Activated T-helper 17 cell treated with anti-CD3 and anti-CD28 coated beads, Interleukin-2, amount 50 U/mL, for 72 hours (primary cell): ENCODE measurements around the gene SHTN1. TPM values are rescaled to one million over a fixed set of nuclear protein-coding genes. Genes with fewer than 3 reads are reported as not detected.

Experiments
- ATAC-seq: fragments of 150-1000 bp; cut with Tn5 transposase; replicated peaks from 2 replicates; pipeline ENCODE4 v1.10.0; 2021; ENCODE audit warnings: mild to moderate bottlenecking, moderate library complexity
- H3K27ac Mint-ChIP-seq: one replicate; pipeline ENCODE4 v1.8.0; 2022; ENCODE audit warnings: mixed read lengths
- H3K27me3 Mint-ChIP-seq: one replicate; pipeline ENCODE4 v1.8.0; 2022; ENCODE audit warnings: mixed read lengths
- H3K36me3 Mint-ChIP-seq: one replicate; pipeline ENCODE4 v1.8.0; 2022; ENCODE audit warnings: low read depth, mild to moderate bottlenecking, mixed read lengths
- H3K4me1 Mint-ChIP-seq: one replicate; pipeline ENCODE4 v1.8.0; 2022; ENCODE audit warnings: mixed read lengths
- H3K4me3 Mint-ChIP-seq: one replicate; pipeline ENCODE4 v1.8.0; 2022; ENCODE audit warnings: mild to moderate bottlenecking, mixed read lengths
- H3K9me3 Mint-ChIP-seq: one replicate; pipeline ENCODE4 v1.8.0; 2022; ENCODE audit warnings: mixed read lengths
- total RNA-seq, 2 donors: library from RNA; stranded (reverse); gene quantifications; one replicate each; pipeline ENCODE4 v1.2.3, GENCODE V29; 2022

SHTN1 gene
- total RNA-seq, 2 donors from 2014 or later = 0.13 to 0.28 TPM

DNA sequence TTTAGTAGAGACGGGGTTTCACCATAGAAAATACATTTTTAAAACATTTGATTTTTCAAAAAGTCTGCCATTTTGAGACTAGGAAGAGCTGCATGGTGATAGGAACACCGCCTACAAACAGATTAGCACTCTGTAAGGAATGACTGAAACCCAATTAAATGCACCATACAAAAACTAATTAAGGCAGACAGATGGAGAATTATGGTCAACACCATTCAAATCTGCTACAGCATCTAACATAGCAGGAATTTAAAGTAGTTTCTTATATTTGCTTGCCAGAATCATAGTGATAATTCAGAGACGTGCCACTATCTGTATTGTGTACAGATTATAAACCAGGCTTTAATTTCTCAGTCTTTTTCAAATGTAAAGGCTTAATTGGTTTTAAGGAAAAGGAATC, 87.5 kb downstream of the SHTN1 start:
- ATAC-seq = no peak
- Mint-ChIP-seq H3K27ac (no peak overlapping the region), H3K4me3 (no peak overlapping the region), H3K36me3 (no peaks in the 10 kb centered on the region), H3K4me1 (no peaks in the 10 kb centered on the region), H3K27me3 (peaks cover 5% of the 10 kb centered on the region), H3K9me3 (no peaks in the 10 kb centered on the region)

DNA sequence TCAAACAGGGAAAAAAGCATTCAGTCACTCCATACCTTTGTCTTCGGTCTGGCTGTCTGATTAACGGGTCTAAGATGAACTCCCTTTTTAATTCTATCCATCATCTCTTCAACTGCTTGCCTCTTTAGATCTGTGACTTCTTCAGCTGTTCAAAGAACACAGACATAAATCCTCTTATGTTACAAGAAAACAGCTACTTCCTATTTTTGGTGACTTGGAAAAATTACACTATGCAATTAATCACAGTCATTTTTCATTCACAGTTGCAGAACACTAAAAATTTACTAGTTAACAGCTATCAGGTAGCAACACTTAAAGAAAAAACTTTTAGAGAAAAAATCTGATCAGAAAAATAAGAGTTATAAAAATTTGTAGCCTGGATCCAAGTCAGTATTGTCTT, 89.6 kb downstream of the SHTN1 start:
- no peaks in the 10 kb centered on the region for H3K4me1 Mint-ChIP-seq
- ATAC-seq = no peak
- peaks cover 3% of the 10 kb centered on the region for H3K27me3 Mint-ChIP-seq
- no peaks in the 10 kb centered on the region for H3K36me3 Mint-ChIP-seq
- no peak overlapping the region for H3K4me3 Mint-ChIP-seq
- H3K27ac Mint-ChIP-seq = no peak overlapping the region
- H3K9me3 Mint-ChIP-seq = no peaks in the 10 kb centered on the region

DNA sequence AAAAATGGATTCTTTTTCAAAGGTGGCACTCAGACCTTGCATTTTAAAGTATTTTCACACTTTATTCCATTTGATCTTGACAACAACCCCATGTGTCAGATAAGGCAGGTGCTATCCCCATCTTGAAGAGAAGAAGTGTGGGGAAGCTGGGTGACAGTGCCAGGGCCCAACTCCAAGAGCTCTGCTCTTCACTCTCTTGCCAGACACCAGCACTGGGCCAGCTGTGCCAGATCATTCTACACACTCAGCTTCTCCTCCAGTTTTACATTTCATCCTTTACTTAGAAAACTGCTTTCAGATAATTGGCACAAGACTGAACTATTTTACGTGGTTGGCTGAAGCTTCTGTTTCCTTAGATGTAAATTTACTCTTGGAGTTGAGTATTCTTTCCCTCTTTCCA, 91.3 kb downstream of the SHTN1 start:
- Mint-ChIP-seq H3K4me1 (no peaks in the 10 kb centered on the region), H3K9me3 (no peaks in the 10 kb centered on the region), H3K27me3 (peaks cover 4% of the 10 kb centered on the region), H3K27ac (no peak overlapping the region), H3K36me3 (no peaks in the 10 kb centered on the region), H3K4me3 (no peak overlapping the region)
- no peak for ATAC-seq

DNA sequence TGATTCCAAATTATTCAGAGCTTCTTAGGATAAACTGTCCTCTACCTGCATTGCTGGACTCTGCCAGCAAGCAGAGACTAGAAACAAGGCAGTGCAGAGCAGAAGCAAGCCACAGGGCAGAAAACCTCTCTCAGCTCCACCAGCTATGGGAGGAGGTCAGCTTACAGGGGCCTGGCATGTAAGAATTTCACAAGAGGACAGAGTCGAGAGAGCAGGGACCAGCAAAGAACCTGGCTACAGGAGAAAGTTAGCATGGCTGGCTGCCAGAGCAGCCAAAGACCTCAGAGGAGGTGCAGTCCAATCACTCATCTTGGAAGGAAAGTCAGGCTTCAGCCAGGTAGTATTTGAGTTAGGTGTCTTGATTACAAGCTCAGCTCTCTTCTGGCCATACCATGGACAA, 92.8 kb downstream of the SHTN1 start:
- Mint-ChIP-seq H3K4me3 (no peak overlapping the region), H3K4me1 (no peaks in the 10 kb centered on the region), H3K9me3 (no peaks in the 10 kb centered on the region), H3K27me3 (peaks cover 4% of the 10 kb centered on the region), H3K36me3 (no peaks in the 10 kb centered on the region), H3K27ac (no peak overlapping the region)
- ATAC-seq = no peak

DNA sequence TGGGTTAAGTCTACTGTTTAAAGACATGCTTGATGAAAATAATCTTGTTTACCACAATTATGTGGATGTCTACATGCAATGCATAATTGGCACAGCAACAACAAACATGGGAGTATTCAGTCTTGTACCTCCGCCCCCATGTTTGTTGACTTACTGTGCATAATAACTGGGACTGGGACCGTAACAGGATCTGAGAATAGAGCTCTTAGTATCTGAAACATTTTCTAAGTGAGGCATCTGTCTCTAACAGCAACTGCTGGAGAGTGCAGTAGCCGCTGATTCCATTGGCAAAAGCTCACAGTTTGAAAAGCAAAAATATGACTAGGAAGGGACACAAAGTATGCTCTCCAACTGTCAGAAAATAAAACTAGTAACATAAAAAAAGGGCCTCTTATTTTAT, 94.1 kb downstream of the SHTN1 start:
- Mint-ChIP-seq H3K27me3 (peaks cover 4% of the 10 kb centered on the region), H3K4me3 (no peak overlapping the region), H3K4me1 (no peaks in the 10 kb centered on the region), H3K36me3 (no peaks in the 10 kb centered on the region), H3K27ac (no peak overlapping the region), H3K9me3 (no peaks in the 10 kb centered on the region)
- ATAC-seq = no peak

DNA sequence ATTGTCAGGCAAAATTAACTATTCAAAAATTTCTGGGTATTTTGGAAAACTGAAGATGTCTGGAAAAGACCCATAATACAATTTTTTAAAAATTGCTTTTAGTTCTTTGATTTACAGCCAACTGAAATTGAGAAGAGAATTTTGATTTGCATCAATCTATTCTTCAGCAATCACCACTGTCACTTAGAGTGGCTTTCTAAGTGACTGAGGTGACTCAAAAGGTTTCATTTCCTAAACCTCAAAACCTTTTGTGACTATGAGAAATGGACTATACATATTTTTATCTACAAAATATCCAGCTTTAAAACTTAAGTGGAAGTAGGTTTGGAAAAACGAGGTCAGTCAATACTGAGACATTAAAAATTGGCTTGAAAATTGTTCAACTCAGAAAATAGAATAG, 95.7 kb downstream of the SHTN1 start:
- ATAC-seq = no peak
- Mint-ChIP-seq H3K4me1 (no peaks in the 10 kb centered on the region), H3K27ac (no peak overlapping the region), H3K36me3 (no peaks in the 10 kb centered on the region), H3K27me3 (peaks cover 4% of the 10 kb centered on the region), H3K4me3 (no peak overlapping the region), H3K9me3 (no peaks in the 10 kb centered on the region)

DNA sequence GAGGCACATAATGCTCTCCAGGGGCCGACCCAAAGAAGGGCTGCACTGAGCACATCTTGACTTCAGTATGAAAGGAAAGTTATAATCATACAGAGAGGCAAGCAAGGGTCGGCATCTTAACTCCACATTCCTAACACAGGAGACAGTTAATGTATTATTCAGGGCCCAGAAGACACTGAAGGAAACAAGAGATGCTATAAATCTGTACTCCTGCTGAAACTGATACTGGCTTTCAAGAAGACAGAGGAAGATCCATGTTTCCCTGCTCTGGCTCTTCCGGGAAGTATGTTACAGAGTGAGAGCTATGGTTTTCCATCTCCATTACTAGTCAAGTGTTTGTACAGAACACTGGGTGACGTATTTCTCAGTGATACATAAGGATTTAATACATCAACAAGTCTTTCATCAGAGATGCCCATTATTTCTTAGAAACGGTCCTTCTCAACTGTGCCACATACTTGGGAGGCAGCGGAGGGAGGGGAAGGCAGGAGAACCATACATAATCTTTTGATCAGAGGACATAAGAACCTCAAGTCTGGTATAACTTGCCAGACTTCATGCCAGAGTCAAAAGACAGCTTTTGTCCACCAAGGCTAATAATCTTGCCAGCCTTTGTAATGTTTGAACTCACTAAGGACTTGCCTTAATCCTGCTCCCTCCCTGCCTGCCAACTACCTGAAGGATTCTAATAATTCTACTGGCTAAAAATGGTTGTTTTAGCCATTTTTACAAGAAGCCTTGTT, 97.6 kb downstream of the SHTN1 start:
- no peak for ATAC-seq
- Mint-ChIP-seq H3K36me3 (no peaks in the 10 kb centered on the region), H3K27me3 (peaks cover 4% of the 10 kb centered on the region), H3K27ac (no peak overlapping the region), H3K4me3 (no peak overlapping the region), H3K4me1 (no peaks in the 10 kb centered on the region), H3K9me3 (no peaks in the 10 kb centered on the region)

DNA sequence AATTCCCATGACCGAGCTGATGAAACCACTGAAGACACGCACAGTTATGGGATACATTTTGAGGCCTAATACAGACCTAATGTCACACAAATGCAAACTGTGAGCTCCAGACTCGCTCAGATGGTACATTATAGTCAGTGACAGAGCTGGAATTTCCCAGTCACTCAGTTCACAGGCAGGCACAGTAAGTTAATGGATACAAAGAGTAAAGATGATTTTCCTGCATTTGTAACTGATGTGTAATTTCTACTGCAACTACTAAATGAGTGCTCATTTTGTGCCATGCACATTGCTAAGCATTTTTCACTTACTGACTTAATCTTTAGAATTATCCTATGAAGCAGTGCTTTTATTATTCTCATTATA, 99.2 kb downstream of the SHTN1 start:
- H3K27me3 Mint-ChIP-seq = peaks cover 4% of the 10 kb centered on the region
- H3K4me1 Mint-ChIP-seq = no peaks in the 10 kb centered on the region
- no peaks in the 10 kb centered on the region for H3K36me3 Mint-ChIP-seq
- no peak for ATAC-seq
- H3K27ac Mint-ChIP-seq = no peak overlapping the region
- no peak overlapping the region for H3K4me3 Mint-ChIP-seq
- no peaks in the 10 kb centered on the region for H3K9me3 Mint-ChIP-seq

DNA sequence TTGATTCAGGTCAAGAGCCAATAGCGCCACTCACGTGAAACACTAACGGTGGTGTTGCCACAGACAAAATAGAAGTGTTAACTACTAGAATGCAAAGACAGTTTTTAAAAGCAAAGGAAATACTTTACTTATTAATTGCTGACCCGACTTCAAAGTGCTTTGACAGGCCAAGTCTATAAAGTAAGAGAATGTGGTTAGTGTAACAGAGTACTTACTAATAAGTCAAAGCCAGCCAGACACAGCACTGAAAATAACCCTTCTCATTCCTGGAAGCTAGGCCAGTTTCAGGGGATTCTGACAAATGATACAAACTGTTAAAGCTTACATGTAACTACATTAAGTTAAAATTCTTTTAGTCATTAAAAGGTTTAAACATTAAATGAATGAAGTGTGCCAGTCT, 105.4 kb downstream of the SHTN1 start:
- no peak for ATAC-seq
- H3K4me3 Mint-ChIP-seq = no peak overlapping the region
- no peaks in the 10 kb centered on the region for H3K36me3 Mint-ChIP-seq
- no peak overlapping the region for H3K27ac Mint-ChIP-seq
- no peaks in the 10 kb centered on the region for H3K9me3 Mint-ChIP-seq
- peaks cover 3% of the 10 kb centered on the region for H3K27me3 Mint-ChIP-seq
- H3K4me1 Mint-ChIP-seq = no peaks in the 10 kb centered on the region

DNA sequence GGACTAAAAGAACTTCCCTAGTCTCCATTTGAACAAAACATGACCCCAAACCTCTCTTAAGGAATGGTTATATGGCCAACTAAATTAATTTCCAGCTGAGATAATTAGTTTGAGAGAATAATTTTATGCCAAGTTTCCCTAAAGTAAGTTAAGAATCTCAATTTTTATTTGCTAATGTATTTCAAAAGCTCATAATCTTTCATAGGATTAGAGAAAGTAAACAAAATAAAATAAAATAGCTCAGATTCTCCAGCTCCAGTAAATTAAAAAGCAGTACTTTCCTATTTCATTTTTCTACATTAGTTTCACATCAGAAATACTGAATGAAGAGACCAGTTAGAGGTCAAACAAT, 111.3 kb downstream of the SHTN1 start:
- Mint-ChIP-seq H3K27me3 (peaks cover 22% of the 10 kb centered on the region), H3K4me1 (no peaks in the 10 kb centered on the region), H3K27ac (no peak overlapping the region), H3K4me3 (no peak overlapping the region), H3K9me3 (no peaks in the 10 kb centered on the region), H3K36me3 (no peaks in the 10 kb centered on the region)
- no peak for ATAC-seq

DNA sequence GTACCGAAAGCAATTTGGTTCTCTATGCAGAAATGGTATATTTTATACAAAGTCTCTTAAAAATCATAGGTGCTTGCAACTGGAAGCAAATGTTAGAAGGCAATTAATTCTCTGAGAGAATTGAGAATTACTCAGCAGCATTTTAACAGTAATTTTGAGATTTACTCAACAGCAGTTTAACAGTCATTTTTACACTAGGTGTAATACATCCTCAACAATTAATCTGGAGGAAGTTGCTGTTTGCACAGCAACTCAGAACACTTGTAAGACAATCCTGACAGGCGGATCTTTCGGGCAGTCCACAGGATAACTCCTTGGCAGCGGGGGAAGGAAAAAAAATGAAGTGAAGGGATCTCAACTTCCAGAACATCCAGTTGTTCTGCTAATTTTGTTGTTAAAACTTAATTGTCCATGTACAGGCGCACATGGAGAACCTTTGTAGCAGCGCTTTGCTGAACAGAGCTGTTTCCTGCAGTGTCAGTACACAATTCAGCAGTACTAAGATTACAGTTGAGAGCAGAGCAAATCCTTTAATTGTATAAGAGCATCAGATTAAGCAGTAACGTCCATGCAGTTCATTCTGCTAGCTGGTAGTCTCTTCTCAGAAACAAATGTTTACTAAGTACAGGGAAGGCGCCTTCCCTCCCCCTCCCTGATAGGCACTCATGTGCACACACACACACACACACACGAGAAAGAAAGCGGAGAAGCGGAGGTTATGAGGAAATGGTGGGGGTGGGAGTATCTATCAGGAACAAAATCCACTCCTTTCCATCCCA, 111.9 kb downstream of the SHTN1 start:
- H3K9me3 Mint-ChIP-seq = no peaks in the 10 kb centered on the region
- H3K4me1 Mint-ChIP-seq = no peaks in the 10 kb centered on the region
- H3K4me3 Mint-ChIP-seq = no peak overlapping the region
- H3K36me3 Mint-ChIP-seq = no peaks in the 10 kb centered on the region
- peaks cover 22% of the 10 kb centered on the region for H3K27me3 Mint-ChIP-seq
- ATAC-seq = no peak
- H3K27ac Mint-ChIP-seq = no peak overlapping the region

DNA sequence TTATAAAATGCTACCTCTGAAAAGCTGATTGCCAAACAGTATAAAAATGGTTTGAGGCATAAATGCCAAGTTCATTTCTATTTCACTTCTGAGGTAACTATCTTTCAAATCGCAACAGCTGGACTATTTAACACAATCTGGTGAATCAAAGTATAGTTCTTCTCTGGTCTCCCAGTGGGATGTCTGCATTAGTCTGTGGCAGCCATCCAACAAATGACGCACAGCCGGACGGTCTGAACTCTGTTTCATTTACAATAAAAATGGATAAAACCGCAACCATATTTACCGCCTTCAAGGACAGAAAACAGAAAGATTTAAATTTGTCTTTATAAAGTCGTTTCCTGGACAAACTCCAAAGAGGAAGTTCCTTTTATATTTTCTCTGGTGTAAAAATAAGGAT, 113.8 kb downstream of the SHTN1 start:
- H3K27me3 Mint-ChIP-seq = peaks cover 22% of the 10 kb centered on the region
- no peak overlapping the region for H3K27ac Mint-ChIP-seq
- H3K4me3 Mint-ChIP-seq = no peak overlapping the region
- H3K9me3 Mint-ChIP-seq = no peaks in the 10 kb centered on the region
- H3K36me3 Mint-ChIP-seq = no peaks in the 10 kb centered on the region
- no peak for ATAC-seq
- no peaks in the 10 kb centered on the region for H3K4me1 Mint-ChIP-seq

DNA sequence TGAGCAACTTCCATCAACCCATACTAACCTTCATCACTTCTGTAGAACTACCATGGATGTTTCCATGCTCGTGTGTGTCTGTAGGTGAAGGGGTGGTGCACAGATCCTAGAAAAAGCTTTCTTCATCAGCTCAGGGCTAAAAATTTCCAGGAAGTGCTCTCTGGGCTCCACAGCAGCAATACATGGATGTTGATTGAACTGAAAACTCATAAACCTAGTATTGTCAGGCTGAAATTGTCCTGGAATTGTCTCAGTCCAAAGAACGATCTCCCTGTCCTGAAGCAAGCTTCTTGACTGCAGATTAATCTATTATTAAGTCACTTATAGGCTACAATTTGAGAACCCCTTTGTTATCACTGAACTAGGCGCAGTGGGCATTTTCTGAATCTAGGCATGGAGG, 115.9 kb downstream of the SHTN1 start:
- ATAC-seq = no peak
- Mint-ChIP-seq H3K4me1 (no peaks in the 10 kb centered on the region), H3K27me3 (peaks cover 20% of the 10 kb centered on the region), H3K27ac (no peak overlapping the region), H3K36me3 (no peaks in the 10 kb centered on the region), H3K9me3 (no peaks in the 10 kb centered on the region), H3K4me3 (no peak overlapping the region)

DNA sequence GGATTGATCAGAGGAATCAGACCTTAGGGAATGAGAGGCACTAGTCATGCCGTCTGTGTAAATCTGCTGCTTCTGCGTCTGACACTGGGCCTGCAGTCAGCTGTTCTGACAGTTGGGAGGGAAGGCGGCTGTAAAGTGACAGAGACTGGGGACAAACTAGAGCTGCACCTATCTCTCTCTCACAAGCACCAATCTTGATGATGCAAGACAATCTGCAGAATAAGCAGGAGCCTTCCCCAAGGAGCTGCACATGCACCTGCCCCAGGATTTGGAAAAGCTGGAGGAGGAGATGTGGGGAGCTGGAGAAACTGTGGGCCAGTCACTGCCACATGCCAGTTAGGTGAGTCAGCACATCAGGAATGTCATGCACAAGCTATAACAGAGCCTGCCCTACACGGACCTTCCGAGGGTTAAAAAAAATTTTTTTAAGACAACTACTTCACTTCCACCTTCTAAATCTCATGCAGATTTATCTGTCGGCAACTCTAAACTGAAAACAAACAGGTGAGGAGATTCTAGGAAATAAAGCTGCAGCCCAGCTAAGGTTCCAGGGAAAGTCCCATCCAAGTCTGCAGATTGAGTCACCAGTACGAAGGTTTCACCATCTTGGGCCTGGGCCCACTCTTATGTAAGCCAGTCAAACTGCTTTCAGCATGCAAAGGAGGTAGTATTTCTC, 116.5 kb downstream of the SHTN1 start:
- Mint-ChIP-seq H3K9me3 (no peaks in the 10 kb centered on the region), H3K4me1 (no peaks in the 10 kb centered on the region), H3K27ac (no peak overlapping the region), H3K4me3 (no peak overlapping the region), H3K27me3 (peaks cover 20% of the 10 kb centered on the region), H3K36me3 (no peaks in the 10 kb centered on the region)
- ATAC-seq = peak; percentile 47

DNA sequence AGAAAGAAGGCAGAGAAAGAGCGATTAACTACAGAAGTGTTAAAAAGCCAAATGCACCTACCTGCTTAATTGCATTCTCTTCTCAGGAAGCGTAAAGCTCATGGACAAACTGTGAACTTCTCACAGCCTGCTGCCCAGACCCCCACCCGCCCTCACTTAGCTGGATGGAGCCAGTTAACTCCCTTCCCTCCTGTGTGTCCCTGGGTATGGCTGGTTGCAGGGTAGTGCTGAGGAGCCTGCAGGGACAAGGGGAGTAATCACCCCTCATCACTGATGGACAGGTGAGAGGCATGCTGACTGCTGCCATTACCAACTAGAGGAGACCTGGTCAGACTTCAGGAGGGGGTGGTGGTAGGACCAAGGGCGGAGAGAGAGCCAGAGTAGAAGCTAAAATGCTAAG, 118.2 kb downstream of the SHTN1 start:
- no peaks in the 10 kb centered on the region for H3K9me3 Mint-ChIP-seq
- peaks cover 14% of the 10 kb centered on the region for H3K27me3 Mint-ChIP-seq
- no peaks in the 10 kb centered on the region for H3K4me1 Mint-ChIP-seq
- H3K36me3 Mint-ChIP-seq = no peaks in the 10 kb centered on the region
- ATAC-seq = no peak
- no peak overlapping the region for H3K4me3 Mint-ChIP-seq
- H3K27ac Mint-ChIP-seq = no peak overlapping the region
